GM19468 (cell line): ENCODE measurements around the gene PANK4.

Source experiments
- ATAC-seq: cut with Tn5 transposase; IDR thresholded peaks from one replicate; pipeline ENCODE4 v1.9.1; 2021; ENCODE audit warnings: mild to moderate bottlenecking, moderate library complexity, moderate number of reproducible peaks; ENCODE audit not compliant: unreplicated experiment; ENCODE audit errors: extremely low read depth

PANK4 gene

GRCh38 chr1:2516946-2517345 lies 9.4 kb downstream of the PANK4 start:
- no peak for ATAC-seq

- no peak for ATAC-seq
Observed at GRCh38 chr1:2516124-2516523, 10.3 kb downstream of the PANK4 start.

DNA sequence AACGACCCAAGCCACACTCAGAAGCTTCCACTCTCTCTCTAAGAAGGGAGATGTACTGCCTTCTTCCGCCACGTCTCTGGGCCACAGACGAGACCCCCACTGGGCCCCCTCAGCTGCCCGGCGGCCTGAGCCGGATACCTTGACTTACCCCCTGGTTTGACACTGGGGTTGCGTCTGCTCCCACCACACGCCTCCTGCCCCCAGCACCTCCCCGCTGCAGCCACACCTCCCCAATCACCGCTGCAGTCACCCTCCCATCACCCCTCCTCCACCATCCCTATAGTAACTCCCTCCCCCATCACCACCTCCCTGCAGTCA lies 10.7 kb downstream of the PANK4 start:
- no peak for ATAC-seq

GRCh38 chr1:2514863-2515762 lies 11.3 kb downstream of the PANK4 start:
- ATAC-seq: no peak

- ATAC-seq: no peak
Observed at GRCh38 chr1:2513939-2514652, 12.3 kb downstream of the PANK4 start.

GRCh38 chr1:2512862-2513421 lies 13.5 kb downstream of the PANK4 start:
- no peak for ATAC-seq

DNA sequence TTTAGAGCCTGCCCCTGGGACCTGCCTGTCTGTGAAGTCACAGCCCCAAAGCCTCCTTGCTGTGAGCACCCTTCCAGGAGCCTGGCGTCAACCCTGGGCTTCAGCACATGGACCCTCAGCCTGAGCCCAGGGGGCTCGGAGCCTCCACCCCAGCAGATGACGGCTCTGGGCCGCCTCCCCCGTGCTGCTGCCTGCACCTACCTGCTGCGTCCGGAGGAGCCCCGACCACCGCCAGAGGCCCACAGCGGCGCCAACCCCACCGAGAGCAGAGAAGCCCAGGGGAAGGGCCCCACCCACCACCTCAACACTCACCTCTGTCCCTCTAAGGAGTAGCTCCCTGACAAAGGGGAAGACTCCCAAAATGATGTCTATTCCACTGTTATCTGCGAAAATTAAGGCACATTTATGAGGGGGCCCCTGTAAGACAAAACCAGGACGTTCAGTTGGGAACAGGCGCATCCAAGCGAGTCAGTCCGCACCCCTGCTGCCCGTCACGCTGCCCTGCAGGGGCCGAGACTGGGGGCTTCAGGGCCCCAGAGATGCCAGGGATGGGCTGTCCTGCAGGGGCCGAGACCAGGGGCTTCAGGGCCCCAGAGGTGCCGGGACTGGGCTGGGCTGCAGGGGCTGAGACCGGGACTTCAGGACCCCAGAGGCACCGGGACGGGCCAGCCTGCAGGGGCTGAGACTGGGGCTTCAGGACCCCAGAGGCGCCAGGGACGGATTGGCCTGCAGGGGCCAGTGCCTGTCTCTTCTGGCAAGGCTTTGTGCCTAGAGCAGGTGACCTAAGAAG lies 15.8 kb downstream of the PANK4 start:
- ATAC-seq: no peak

DNA sequence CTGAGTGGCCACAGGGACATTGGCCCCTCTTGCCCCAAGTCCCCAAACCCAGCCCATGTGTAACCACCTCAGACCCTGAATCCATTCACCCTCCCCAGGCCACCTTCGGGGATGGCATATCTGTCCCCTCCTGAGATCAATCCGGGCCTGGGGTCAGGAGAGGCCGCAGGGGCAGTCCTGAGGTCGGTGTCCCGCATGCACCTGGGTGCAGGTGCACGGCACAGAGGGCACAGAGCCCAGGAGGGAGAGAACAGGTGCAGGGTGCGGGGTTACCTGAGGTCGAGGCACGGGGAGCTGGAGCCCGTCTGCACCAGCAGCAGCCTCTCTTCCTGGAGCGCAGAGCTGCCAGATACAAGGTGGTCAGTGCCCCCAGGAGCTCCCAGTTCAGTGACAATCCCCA lies 16.8 kb downstream of the PANK4 start:
- ATAC-seq: no peak

DNA sequence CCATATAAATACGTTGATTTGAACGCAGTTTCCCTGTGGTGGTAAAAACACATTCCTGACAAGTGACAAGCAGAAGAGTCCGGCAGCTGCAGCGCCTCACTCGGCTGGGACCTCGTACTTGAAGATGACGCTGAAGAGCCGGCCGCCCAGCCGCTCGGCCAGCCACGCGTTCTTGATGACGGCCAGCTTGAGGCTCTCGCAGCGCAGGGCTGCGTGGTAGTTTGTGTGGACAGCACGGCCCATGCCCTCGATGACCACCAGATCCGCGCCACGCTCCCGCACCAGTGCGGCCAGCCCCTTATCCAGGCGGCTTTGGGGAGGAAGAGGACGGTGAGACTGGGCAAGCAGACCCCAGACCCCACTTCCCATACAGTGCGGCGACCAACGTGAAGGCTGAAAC lies 17.6 kb downstream of the PANK4 start:
- no peak for ATAC-seq

GRCh38 chr1:2508180-2508579 lies 18.2 kb downstream of the PANK4 start:
- no peak for ATAC-seq

DNA sequence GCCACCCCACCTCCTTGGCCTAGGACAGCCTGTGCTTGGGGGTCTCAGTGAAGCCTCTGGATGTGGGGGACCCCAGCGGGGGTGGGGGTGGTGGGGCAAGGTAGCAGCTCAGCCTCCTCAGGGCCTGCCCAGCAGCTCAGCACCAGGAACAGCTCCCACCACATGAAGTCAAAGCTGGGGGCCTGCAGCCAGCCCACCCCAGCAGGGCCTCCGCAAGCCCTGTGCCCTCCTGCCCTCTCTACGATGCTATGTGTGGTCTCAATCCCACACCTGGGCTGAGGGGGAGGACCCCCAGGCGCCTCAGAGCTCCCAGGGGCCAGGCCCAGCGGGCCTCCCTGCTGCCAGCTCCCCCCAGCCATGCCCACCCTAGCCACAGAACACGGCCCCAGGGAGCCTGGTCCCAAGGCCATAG lies 18.6 kb downstream of the PANK4 start:
- ATAC-seq: no peak

- no peak for ATAC-seq
Observed at GRCh38 chr1:2506901-2507565, 19.4 kb downstream of the PANK4 start.

DNA sequence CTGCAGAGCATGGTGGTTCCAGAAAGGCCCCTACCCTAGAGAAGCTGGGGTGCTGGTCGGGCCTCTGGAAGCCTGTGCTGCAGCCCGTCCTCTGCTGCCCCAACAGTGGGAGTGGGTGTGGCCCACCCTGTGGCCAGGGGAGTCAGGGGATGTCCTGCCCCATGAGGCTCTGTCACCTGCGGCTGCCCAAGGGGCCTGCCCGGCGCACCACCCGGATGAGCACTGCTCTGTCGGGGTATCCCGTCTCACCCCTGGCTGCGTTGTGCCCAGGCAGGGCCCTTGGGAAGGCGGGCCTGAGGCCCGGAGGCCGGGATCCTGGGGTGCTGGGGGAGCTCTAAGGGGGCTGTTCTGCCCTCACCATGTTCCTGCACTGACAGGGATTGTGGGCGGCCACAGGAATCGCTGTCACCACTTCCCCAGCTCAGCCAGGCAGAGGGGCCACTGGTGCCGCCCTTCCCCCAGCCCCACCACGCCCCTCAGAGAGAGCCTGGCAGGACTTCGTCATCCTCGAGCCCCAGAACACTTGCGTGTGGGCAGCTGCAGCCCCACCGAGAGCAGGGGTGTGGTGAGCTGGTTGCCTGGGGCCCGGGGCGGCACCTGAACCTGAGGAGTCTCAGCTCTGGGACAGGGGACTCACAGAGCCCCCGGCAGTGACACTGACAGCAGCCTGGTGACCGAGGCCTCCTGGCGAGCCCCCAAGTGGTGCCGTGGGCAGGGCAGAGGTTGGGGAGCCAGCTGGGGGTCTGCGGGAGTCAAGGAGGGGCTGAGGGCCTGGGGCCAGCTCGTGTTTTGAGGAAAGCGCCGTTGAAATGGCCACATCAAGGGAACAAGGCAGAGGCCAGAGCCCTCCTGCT lies 20.2 kb downstream of the PANK4 start:
- ATAC-seq: no peak

DNA sequence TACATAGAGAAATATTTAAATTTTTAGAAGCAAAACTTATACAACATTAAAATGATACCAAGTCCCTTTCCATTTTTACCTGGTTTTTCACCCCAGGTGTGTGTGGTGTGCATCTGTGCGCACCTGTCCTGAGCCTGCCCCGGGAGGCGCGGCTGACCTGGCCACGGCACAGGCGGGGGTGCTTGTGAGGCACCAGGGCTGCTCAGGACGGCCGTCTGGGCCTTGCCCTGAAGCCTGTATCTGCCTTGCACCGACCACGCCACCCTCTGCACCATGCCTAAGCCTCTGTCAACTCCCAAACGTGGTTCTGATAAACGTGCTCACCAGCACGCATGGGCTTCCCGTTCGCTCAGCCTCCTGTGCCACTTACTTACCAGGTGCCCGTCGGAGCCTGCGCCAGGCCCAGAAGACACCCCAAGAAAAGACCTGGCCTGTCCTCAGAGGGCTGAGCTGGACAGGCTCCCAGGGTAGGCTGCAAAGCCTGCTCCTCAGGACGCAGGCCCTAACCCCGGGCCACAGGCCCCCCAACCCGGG lies 20.9 kb downstream of the PANK4 start:
- ATAC-seq: no peak

- ATAC-seq: no peak
Observed at GRCh38 chr1:2504949-2505272, 21.5 kb downstream of the PANK4 start.

DNA sequence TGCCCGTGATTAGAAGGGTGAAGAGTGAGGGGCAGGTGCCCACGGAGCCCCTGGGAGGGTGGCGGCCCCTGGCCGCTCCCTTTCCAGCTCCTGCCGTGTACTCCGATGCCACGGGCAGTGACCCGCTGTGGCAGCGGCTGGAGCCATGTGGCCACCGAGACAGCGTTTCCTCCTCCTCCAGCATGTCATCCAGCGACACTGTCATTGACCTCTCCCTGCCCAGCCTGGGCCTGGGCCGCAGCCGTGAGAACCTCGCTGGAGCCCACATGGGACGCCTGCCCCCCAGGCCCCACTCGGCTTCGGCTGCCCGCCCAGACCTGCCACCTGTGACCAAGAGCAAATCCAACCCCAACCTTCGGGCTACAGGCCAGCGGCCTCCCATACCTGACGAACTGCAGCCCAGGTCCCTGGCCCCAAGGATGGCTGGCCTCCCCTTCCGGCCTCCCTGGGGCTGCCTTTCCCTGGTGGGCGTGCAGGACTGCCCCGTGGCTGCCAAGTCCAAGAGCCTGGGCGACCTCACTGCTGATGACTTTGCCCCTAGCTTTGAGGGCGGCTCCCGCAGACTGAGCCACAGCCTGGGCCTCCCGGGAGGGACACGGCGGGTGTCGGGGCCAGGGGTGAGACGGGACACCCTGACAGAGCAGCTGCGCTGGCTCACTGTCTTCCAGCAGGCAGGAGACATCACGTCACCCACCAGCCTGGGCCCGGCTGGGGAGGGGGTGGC lies 22.0 kb downstream of the PANK4 start:
- no peak for ATAC-seq

GRCh38 chr1:2503554-2504224 lies 22.7 kb downstream of the PANK4 start:
- no peak for ATAC-seq
